Lower leg skin (tissue), 3 donors: Measurements from ENCODE around the gene FABP1.

Experiments used
- POLR2A ChIP-seq, 2 donors: fragments of 450-650 bp; IDR thresholded peaks; one replicate each; pipeline ENCODE4 v1.6.1; 2016 to 2017; ENCODE audit warnings: antibody characterized with exemption in 2 of 2, mild to moderate bottlenecking in 1 of 2, moderate library complexity in 1 of 2
- TF ChIP-seq, protein P1 (sequence below), 3 donors: fragments of 450-650 bp; IDR thresholded peaks; one replicate each; pipeline ENCODE4 v1.5.1; 2016; ENCODE audit warnings: antibody characterized with exemption in 3 of 3, mild to moderate bottlenecking in 3 of 3, moderate library complexity in 2 of 3

DNA sequence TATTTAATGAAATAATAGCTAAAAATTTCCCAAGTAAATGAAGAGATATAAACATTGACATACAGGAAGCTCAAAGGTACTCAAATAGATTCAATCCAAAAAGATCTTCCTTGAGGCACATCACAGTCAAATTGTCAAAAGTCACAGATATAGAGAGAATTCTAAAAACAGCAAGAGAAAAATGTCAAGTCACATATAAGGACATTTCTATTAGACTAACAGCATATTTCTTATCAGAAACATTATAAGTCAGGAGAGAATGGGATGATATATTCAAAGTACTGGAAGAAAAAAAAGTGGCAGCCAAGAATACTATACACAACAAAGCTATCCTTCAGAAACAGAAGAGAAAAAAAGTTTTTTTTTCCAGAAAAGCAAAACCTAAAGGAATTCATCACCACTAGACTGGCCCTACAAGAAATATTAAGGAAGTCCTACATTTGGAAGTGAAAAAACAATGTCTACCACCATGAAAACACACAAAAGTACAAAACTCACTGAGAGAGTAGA is 21.1 kb upstream of the FABP1 start:
- TF ChIP-seq, protein P1, sequence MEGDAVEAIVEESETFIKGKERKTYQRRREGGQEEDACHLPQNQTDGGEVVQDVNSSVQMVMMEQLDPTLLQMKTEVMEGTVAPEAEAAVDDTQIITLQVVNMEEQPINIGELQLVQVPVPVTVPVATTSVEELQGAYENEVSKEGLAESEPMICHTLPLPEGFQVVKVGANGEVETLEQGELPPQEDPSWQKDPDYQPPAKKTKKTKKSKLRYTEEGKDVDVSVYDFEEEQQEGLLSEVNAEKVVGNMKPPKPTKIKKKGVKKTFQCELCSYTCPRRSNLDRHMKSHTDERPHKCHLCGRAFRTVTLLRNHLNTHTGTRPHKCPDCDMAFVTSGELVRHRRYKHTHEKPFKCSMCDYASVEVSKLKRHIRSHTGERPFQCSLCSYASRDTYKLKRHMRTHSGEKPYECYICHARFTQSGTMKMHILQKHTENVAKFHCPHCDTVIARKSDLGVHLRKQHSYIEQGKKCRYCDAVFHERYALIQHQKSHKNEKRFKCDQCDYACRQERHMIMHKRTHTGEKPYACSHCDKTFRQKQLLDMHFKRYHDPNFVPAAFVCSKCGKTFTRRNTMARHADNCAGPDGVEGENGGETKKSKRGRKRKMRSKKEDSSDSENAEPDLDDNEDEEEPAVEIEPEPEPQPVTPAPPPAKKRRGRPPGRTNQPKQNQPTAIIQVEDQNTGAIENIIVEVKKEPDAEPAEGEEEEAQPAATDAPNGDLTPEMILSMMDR (IDR thresholded peaks at IDR 0.05): no peak
- no peak for TF ChIP-seq POLR2A (IDR thresholded peaks at IDR 0.05)
